Melanocyte of skin (primary cell): ENCODE results near the gene CDC42BPB. TPM values are rescaled to one million over a fixed set of nuclear protein-coding genes. Genes with fewer than 3 reads are reported as not detected.

Source experiments
- total RNA-seq, 2 donors: library from RNA; depleted of rRNA; stranded (reverse); fragments of >200 nt; gene quantifications; 2 replicates each; pipeline ENCODE4 v1.2.3, GENCODE V29; 2012

CDC42BPB gene, protein sequence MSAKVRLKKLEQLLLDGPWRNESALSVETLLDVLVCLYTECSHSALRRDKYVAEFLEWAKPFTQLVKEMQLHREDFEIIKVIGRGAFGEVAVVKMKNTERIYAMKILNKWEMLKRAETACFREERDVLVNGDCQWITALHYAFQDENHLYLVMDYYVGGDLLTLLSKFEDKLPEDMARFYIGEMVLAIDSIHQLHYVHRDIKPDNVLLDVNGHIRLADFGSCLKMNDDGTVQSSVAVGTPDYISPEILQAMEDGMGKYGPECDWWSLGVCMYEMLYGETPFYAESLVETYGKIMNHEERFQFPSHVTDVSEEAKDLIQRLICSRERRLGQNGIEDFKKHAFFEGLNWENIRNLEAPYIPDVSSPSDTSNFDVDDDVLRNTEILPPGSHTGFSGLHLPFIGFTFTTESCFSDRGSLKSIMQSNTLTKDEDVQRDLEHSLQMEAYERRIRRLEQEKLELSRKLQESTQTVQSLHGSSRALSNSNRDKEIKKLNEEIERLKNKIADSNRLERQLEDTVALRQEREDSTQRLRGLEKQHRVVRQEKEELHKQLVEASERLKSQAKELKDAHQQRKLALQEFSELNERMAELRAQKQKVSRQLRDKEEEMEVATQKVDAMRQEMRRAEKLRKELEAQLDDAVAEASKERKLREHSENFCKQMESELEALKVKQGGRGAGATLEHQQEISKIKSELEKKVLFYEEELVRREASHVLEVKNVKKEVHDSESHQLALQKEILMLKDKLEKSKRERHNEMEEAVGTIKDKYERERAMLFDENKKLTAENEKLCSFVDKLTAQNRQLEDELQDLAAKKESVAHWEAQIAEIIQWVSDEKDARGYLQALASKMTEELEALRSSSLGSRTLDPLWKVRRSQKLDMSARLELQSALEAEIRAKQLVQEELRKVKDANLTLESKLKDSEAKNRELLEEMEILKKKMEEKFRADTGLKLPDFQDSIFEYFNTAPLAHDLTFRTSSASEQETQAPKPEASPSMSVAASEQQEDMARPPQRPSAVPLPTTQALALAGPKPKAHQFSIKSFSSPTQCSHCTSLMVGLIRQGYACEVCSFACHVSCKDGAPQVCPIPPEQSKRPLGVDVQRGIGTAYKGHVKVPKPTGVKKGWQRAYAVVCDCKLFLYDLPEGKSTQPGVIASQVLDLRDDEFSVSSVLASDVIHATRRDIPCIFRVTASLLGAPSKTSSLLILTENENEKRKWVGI (N-terminal part only)
- 100 to 1,000 TPM in 1 of 2 donors, 10 to 100 TPM in 1; 80.5 to 102 TPM for total RNA-seq

DNA sequence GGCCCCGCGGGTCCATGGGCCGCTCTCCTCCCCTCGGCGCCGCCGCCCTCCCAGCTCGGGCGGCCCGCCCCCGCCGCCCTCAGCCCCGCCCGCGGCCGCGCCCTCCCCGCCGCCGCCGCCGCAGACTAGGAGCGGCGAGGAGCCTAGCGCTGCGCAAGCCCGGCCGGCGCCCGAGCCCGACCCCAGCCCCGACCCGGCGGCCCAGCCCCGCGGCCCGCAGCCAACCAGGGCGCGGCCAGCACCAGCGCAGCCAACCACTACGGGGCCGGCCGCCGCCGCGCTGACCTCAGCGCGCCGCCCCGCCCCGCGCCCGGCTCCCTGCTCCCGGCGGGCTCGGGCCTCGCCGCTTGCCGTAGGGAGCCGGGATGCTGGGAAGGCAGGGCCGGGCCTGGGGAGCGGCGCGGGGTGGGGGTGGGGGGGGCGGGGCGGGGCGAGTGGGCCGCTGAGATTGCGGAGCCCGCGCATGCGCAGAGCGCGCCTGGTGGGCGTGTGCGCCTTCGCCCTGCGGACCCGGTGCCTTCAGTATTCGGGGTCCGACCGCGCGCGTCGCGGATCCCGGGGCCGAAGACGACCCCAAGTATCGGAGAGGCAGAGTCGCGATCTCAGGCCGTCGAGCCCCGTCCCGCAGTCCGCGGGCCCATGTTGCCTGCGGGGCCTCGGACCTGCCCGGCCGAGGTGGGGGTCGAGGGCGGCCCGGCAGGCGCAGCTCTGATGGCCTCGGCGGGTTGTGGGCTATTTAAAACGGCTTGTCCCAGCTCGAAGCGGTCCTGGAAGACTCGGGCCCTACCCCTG is at the start of gene CDC42BPB:
TSS of gene CDC42BPB (minus strand) at position 178 of the 792 bp plus-strand sequence. CDS start 376 bp downstream, outside the sequence.

DNA sequence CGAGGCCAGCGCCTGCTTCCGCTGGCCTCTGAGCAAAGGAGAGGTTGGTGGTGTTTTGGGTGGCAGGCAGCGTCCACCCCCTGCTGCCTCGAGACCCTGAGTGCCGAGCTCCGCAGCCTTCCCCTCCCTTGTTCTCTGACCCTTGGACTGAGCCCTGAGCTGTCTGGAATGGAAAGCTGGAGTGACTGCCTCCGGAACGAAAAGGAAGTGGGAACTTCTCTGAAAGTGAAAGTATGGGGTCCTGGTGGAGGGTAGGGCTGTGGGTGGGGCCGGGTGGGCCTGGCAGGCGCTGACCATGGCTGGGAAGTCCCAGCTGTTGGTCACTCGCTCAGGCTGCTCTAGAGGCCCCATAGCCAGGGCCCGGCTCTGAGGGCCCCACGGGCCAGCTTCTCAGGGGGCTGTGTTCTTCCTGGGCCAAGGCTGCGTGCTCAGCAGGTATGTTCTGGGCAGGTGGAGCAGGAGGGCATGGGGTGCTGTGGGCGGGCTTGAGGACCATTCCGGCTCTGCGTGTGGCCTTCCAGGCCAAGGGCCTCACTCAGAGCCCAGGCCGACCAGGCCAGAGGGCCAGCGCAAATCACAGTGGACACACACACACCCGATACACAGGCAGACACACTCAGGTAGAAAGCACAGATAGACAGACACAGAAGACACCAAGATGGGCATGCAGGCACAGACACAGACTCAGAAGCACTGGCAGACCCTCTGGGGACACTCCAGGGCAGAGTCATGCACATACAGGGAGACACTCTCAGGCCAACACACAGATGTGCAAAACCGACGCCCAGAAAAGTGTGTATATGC is 37.3 kb upstream of the CDC42BPB start, which contains the start of gene EXOC3L4:
TSS of gene EXOC3L4 (plus strand) at position 320 of the 804 bp plus-strand sequence. CDS start 5,495 bp downstream, outside the sequence.

DNA sequence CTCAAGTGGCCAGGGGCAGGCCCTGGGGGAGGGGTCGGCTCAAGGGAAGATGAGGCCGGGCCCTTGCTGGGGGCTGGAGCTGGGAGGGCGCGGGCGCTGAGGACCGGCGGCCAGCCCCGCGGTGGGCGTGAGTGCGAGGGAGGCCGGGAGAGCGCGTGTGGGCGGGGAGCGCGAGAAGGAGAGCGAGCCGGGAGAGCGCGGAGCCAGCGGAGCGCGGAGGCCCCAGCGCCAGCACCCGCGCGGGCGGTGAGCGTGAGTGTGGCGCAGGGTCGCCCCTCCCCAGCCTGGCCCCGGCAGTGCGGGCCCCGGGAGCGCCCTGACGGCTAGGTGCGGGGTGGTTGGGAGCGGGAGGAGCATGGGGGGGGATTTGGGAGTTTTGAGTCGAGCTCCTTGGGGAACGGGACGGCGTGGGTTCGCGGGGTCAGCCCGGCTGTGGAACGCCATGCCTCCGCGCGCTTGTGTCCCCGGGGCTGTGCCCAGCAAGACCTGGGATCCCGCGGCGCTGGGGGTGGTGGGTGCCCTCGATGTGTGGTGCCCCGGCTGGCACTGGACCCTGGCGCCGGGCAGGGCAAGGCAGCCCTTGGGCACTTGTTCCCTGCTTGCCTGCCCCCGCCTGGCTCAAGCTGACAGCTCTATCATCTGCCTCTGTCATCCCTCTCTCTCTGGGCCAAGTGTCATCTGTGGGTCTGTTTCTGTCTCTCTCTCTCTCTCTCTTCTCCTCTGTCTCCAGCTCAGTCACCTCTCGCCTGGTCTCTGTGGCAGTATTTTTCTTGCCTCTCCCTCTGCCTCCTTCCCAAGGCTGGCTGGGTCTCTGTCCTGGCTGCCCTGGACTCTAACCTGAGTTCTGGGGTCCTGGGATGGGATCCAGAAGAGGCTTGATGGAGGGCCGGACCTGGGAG is 26.9 kb upstream of the CDC42BPB start, which contains the start of gene LBHD2:
TSS of gene LBHD2 (plus strand) at position 190 of the 899 bp plus-strand sequence. CDS start 1,803 bp downstream, outside the sequence.

DNA sequence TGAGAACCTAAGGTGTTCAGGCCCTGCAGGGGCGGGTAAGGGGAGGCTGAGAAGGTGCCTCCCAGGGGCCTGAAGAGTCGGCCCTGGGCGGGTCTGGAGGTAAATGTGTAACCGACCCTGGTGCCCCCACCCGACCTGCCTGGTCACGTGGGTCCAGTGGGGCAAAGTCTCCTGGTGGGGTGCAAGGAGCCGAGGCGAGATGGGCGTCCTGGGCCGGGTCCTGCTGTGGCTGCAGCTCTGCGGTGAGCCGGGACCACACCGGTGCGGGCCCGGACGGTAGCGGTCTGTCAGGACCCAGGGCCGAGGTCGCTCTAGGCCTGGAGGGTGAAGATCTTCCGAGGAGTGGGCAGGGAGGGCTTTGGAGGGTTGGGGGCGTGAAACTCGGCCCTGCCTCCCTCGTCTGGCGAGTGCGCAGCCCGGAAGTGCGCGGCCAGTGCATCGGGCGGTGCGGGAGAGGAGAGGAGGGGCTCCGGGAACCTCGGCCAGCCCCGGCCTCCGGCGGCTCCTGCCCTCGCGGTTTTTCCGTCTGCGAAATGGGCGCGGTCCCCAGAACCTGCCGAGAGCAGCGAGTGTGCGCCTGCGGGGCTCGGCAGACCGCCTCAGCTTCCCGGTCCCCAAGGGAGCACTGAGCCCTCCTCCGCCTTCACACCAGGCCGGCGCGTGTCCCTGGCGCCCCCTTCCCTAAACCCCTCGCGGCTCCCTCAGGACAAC is 134.7 kb downstream of the CDC42BPB start, which contains the start of gene AMN:
TSS of gene AMN (plus strand) at position 174 of the 711 bp plus-strand sequence. CDS start at position 200, 26 bp downstream.

Other genes with a start within 250 kb of the CDC42BPB start
- under 1 TPM; under 0.01 TPM for gene AMN, start 134.9 kb downstream of the CDC42BPB start, total RNA-seq
- not detected for gene LBHD2, start 26.7 kb upstream of the CDC42BPB start, total RNA-seq
- gene EXOC3L4, start 37.2 kb upstream of the CDC42BPB start, total RNA-seq: not detected
- 1 to 10 TPM; 5.0 to 7.9 TPM for gene TNFAIP2, start 65.9 kb upstream of the CDC42BPB start, total RNA-seq